ENCODE measurements around the gene RGS6.

The RGS6 gene

GRCh38 chr14:72539661-72540315 lies 607.6 kb downstream of the RGS6 start:
- DNase-seq, result no peak

GRCh38 chr14:72540836-72541235 lies 608.6 kb downstream of the RGS6 start:
- DNase-seq, result no peak

GRCh38 chr14:72541546-72541945 lies 609.3 kb downstream of the RGS6 start:
- no peak for DNase-seq

- DNase-seq, result no peak
These were observed 611.1 kb downstream of the RGS6 start for GRCh38 chr14:72543341-72543740.

GRCh38 chr14:72544615-72545387 lies 612.6 kb downstream of the RGS6 start:
- no peak for DNase-seq

GRCh38 chr14:72545411-72546311 lies 613.4 kb downstream of the RGS6 start:
- no peak for DNase-seq

- no peak for DNase-seq
These were observed 614.3 kb downstream of the RGS6 start for GRCh38 chr14:72546344-72547016.

GRCh38 chr14:72547999-72548398 lies 615.8 kb downstream of the RGS6 start:
- no peak for DNase-seq

- no peak for DNase-seq
These were observed 616.8 kb downstream of the RGS6 start for GRCh38 chr14:72549026-72549425.

- DNase-seq, result no peak
These were observed 617.6 kb downstream of the RGS6 start for GRCh38 chr14:72549854-72550253.

GRCh38 chr14:72550513-72550912 lies 618.3 kb downstream of the RGS6 start:
- no peak for DNase-seq

- no peak for DNase-seq
These were observed 620.0 kb downstream of the RGS6 start for GRCh38 chr14:72552236-72552635.

GRCh38 chr14:72553161-72553560 lies 620.9 kb downstream of the RGS6 start:
- DNase-seq, result no peak

- no peak for DNase-seq
These were observed 621.4 kb downstream of the RGS6 start for GRCh38 chr14:72553656-72554055.

GRCh38 chr14:72554401-72554800 lies 622.2 kb downstream of the RGS6 start:
- DNase-seq, result no peak

- DNase-seq, result no peak
These were observed 622.9 kb downstream of the RGS6 start for GRCh38 chr14:72554994-72555608.

- DNase-seq, result no peak
These were observed 623.4 kb downstream of the RGS6 start for GRCh38 chr14:72555609-72556000.

GRCh38 chr14:72557671-72558070 lies 625.4 kb downstream of the RGS6 start:
- no peak for DNase-seq

- no peak for DNase-seq
These were observed 626.5 kb downstream of the RGS6 start for GRCh38 chr14:72558721-72559120.

GRCh38 chr14:72559202-72559601 lies 627.0 kb downstream of the RGS6 start:
- no peak for DNase-seq

GRCh38 chr14:72559669-72560255 lies 627.5 kb downstream of the RGS6 start:
- DNase-seq, result no peak

GRCh38 chr14:72560331-72560730 lies 628.1 kb downstream of the RGS6 start:
- DNase-seq, result no peak

Measured in AML-193 (cell line).